ENCODE results near the gene DCAF8L2. TPM values are rescaled to one million over a fixed set of nuclear protein-coding genes. Genes with fewer than 3 reads are reported as not detected.
"Not testable (repeated sequence)": the region's sequence is repeated elsewhere in the genome, so short reads cannot be mapped to it uniquely, and the experiment has no call there.

The DCAF8L2 gene
- total RNA-seq, 3 donors from 2014 or later = not detected

- Histone ChIP-seq H3K27ac (no peak overlapping the region), H3K4me3 (no peak overlapping the region), H3K27me3 (no peaks in the 10 kb centered on the region), H3K4me1 (no peaks in the 10 kb centered on the region), H3K9me3 (no peaks in the 10 kb centered on the region), H3K36me3 (no peaks in the 10 kb centered on the region)
- intact Hi-C loops (cut with DNase I; ENCODE audit: low total_unique reads) = no loop called here
- no peak for TF ChIP-seq CTCF (IDR thresholded peaks at IDR 0.05)
- DNase-seq (ENCODE audit: low spot score in 2 of 2) = no peak
These were observed 138.1 kb downstream of the DCAF8L2 start for GRCh38 chrX:27728291-27728690.

- no peak for DNase-seq (ENCODE audit: low spot score in 2 of 2)
- no peak overlapping the region for H3K4me3 ChIP-seq
- H3K27ac ChIP-seq = no peak overlapping the region
- no peaks in the 10 kb centered on the region for H3K9me3 ChIP-seq
- intact Hi-C loops (cut with DNase I; ENCODE audit: low total_unique reads) = no loop called here
- TF ChIP-seq POLR2A (IDR thresholded peaks at IDR 0.05) (no peak), CTCF (IDR thresholded peaks at IDR 0.05) (no peak), POLR2AphosphoS5 (IDR thresholded peaks at IDR 0.05) (no peak)
- H3K4me1 ChIP-seq = no peaks in the 10 kb centered on the region
- H3K27me3 ChIP-seq = no peaks in the 10 kb centered on the region
- no peaks in the 10 kb centered on the region for H3K36me3 ChIP-seq
These were observed 141.8 kb downstream of the DCAF8L2 start for GRCh38 chrX:27731962-27732361.

GRCh38 chrX:27735914-27736313 is 145.8 kb downstream of the DCAF8L2 start:
- H3K36me3 ChIP-seq = no peaks in the 10 kb centered on the region
- intact Hi-C loops (cut with DNase I; ENCODE audit: low total_unique reads) = no loop called here

GRCh38 chrX:27740933-27741332 is 150.8 kb downstream of the DCAF8L2 start:
- DNase-seq (ENCODE audit: low spot score in 2 of 2) = no peak
- H3K27me3 ChIP-seq = peaks cover 0 to 10% of the 10 kb centered on the region in 2 donors
- H3K4me3 ChIP-seq = no peak overlapping the region
- intact Hi-C loops (cut with DNase I; ENCODE audit: low total_unique reads) = no loop called here
- TF ChIP-seq CTCF (IDR thresholded peaks at IDR 0.05) (no peak), POLR2AphosphoS5 (IDR thresholded peaks at IDR 0.05) (no peak), POLR2A (IDR thresholded peaks at IDR 0.05) (no peak)
- no peaks in the 10 kb centered on the region for H3K9me3 ChIP-seq
- H3K27ac ChIP-seq = no peak overlapping the region
- H3K36me3 ChIP-seq = no peaks in the 10 kb centered on the region
- no peaks in the 10 kb centered on the region for H3K4me1 ChIP-seq

More at GRCh38 chrX:27735914-27736313, 145.8 kb downstream of the DCAF8L2 start:
- H3K9me3 ChIP-seq = no peaks in the 10 kb centered on the region
- no peak overlapping the region for H3K4me3 ChIP-seq
- H3K27ac ChIP-seq = no peak overlapping the region
- H3K27me3 ChIP-seq = peaks cover 0 to 3% of the 10 kb centered on the region in 2 donors
- H3K4me1 ChIP-seq = no peaks in the 10 kb centered on the region
- TF ChIP-seq CTCF (IDR thresholded peaks at IDR 0.05) (no peak), POLR2A (IDR thresholded peaks at IDR 0.05) (no peak), POLR2AphosphoS5 (IDR thresholded peaks at IDR 0.05) (no peak)
- DNase-seq (ENCODE audit: low spot score in 2 of 2) = no peak

GRCh38 chrX:27743521-27743920 is 153.4 kb downstream of the DCAF8L2 start:
- H3K9me3 ChIP-seq; H3K36me3 ChIP-seq; H3K4me1 ChIP-seq; H3K27ac ChIP-seq; DNase-seq (ENCODE audit: low spot score in 2 of 2); intact Hi-C loops (cut with DNase I; ENCODE audit: low total_unique reads); H3K4me3 ChIP-seq: not testable (repeated sequence)
- peaks cover 0 to 11% of the 10 kb centered on the region in 2 donors for H3K27me3 ChIP-seq

GRCh38 chrX:27746516-27746915 is 156.4 kb downstream of the DCAF8L2 start:
- Histone ChIP-seq H3K4me1 (no peaks in the 10 kb centered on the region), H3K36me3 (no peaks in the 10 kb centered on the region), H3K27ac (no peak overlapping the region), H3K27me3 (peaks cover 0 to 9% of the 10 kb centered on the region in 2 donors), H3K9me3 (no peaks in the 10 kb centered on the region), H3K4me3 (no peak overlapping the region)
- DNase-seq (ENCODE audit: low spot score in 2 of 2) = no peak
- intact Hi-C loops (cut with DNase I; ENCODE audit: low total_unique reads) = no loop called here
- TF ChIP-seq POLR2A (IDR thresholded peaks at IDR 0.05) = no peak
- TF ChIP-seq CTCF (IDR thresholded peaks at IDR 0.05) = no peak
- no peak for TF ChIP-seq POLR2AphosphoS5 (IDR thresholded peaks at IDR 0.05)

GRCh38 chrX:27750298-27750697 is 160.2 kb downstream of the DCAF8L2 start:
- intact Hi-C loops (cut with DNase I; ENCODE audit: low total_unique reads); H3K36me3 ChIP-seq; H3K27ac ChIP-seq; H3K9me3 ChIP-seq; H3K4me1 ChIP-seq; H3K27me3 ChIP-seq; H3K4me3 ChIP-seq; DNase-seq (ENCODE audit: low spot score in 2 of 2): not testable (repeated sequence)
